ENCODE results near the gene ZDHHC1.

Gene ZDHHC1

DNA sequence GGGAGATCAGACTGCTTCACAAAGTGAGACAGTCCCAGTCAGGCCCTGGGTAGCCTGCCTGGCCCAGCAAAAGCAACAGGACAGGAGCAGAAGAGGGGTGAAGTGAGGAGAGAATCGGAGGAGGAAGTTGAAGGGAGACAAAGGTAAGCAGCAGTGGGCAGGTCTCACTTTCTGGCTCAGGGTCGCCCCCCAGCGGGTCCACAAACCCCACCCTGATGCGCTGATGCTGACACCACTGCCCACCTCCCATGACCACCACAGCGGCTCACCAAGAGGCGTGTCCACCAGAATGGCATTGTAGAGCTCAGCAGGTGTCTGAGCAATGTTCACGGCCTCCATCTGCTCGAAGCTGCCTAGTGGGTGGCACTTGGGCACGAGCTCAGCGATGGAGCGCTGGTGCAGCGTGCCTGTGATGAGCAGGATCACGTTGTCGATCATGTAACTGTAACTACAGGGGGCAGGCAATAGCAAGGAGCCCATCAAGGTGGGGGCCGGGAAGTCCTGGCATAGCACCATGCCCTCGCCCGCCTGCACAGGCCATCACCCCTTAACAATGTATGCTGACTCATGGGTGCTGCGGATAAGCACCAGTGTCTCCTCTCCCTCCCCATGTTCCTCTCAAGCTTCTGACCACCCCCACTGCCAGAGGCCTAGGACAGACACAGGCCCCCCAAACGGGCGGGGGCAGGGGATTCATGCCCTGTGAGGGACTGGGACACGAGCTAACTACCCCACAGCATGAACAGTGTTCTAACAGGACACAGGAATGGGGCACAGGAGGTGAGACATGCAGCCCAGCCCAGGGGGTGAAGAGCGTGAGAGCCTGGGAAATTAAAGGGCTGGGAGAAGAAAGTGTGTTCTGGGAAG is 28.2 kb upstream of the ZDHHC1 start:
- no peak for ATAC-seq
- no peak for TF ChIP-seq GLIS3 (CRISPR knock-in tag; IDR thresholded peaks at IDR 0.05)
- TF ChIP-seq, protein P1, sequence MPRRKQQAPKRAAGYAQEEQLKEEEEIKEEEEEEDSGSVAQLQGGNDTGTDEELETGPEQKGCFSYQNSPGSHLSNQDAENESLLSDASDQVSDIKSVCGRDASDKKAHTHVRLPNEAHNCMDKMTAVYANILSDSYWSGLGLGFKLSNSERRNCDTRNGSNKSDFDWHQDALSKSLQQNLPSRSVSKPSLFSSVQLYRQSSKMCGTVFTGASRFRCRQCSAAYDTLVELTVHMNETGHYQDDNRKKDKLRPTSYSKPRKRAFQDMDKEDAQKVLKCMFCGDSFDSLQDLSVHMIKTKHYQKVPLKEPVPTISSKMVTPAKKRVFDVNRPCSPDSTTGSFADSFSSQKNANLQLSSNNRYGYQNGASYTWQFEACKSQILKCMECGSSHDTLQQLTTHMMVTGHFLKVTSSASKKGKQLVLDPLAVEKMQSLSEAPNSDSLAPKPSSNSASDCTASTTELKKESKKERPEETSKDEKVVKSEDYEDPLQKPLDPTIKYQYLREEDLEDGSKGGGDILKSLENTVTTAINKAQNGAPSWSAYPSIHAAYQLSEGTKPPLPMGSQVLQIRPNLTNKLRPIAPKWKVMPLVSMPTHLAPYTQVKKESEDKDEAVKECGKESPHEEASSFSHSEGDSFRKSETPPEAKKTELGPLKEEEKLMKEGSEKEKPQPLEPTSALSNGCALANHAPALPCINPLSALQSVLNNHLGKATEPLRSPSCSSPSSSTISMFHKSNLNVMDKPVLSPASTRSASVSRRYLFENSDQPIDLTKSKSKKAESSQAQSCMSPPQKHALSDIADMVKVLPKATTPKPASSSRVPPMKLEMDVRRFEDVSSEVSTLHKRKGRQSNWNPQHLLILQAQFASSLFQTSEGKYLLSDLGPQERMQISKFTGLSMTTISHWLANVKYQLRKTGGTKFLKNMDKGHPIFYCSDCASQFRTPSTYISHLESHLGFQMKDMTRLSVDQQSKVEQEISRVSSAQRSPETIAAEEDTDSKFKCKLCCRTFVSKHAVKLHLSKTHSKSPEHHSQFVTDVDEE (CRISPR knock-in tag; IDR thresholded peaks at IDR 0.05), result no peak
- TF ChIP-seq ZNF565 (CRISPR knock-in tag; conservative IDR thresholded peaks at IDR 0.05; ENCODE audit: low read depth), result no peak
- TF ChIP-seq ESRRG (CRISPR knock-in tag; IDR thresholded peaks at IDR 0.05), result no peak
- no peak for TF ChIP-seq ARNTL (CRISPR knock-in tag; IDR thresholded peaks at IDR 0.05; ENCODE audit: borderline replicate concordance, low read depth)
- TF ChIP-seq ISL1 (CRISPR knock-in tag; IDR thresholded peaks at IDR 0.05), result no peak
- no peak for TF ChIP-seq CREB5 (CRISPR knock-in tag; IDR thresholded peaks at IDR 0.05; ENCODE audit: low read depth)
- no peak for TF ChIP-seq CSDC2 (CRISPR knock-in tag; IDR thresholded peaks at IDR 0.05)

DNA sequence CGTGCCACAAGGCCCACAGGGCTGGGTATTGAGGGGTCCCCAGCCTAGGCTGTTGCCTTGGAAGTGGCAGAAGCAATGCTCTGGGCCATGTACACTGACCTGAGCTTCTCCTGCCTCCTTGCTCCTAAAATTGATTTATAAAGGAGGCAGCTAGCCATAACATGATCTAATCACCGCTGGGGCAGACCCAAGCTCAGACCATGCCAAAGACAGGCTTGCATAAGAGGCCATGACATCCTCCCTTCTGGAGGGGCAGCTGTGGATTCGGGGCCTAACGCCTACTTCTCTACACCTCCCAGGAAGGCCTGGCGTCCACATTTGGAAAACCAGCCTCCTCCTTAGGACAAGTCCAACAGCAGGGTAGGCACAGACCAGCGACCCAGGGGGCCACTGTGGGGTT is 27.0 kb upstream of the ZDHHC1 start:
- TF ChIP-seq BACH2 (CRISPR knock-in tag; IDR thresholded peaks at IDR 0.05; ENCODE audit: borderline replicate concordance) (no peak), ZFP30 (CRISPR knock-in tag; IDR thresholded peaks at IDR 0.05) (no peak), ZNF565 (CRISPR knock-in tag; conservative IDR thresholded peaks at IDR 0.05; ENCODE audit: low read depth) (no peak)
- TF ChIP-seq, protein P1 (CRISPR knock-in tag; IDR thresholded peaks at IDR 0.05), result no peak
- no peak for ATAC-seq

DNA sequence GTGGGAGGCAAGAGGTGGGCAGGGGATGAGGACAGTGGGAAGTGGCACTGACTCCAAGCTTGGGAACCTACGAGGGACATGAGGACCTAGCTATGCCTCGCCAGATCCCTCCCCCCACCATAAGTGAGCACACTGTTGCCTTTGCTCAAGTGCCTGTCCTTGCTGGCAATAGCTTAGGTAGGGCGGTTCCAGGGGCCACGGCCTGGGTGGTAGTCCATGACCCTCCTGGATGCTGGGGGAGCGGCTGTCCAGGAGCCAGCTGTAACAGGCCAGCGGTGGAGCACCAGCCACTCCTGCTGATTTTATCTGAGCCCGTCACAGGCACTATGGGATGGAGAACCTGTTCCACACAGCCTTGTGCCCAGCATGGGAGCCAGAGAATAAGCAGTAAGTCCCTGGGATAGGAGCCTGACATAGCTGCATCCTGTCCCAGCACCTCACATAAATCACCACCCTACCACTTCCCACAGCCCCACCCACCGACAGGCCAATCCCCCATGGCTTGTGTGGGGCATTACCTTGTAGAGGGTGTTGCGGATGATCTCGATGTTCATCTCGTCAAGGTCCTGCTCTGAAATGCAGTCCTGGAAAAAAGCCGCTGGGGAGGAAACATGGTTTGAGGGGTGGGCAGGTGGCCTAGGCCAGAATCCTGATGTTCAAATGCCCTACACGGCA is 26.4 kb upstream of the ZDHHC1 start:
- ATAC-seq, result no peak
- no peak for TF ChIP-seq CSRNP3 (CRISPR knock-in tag; IDR thresholded peaks at IDR 0.05)
- TF ChIP-seq TOX (CRISPR knock-in tag; IDR thresholded peaks at IDR 0.05; ENCODE audit: borderline replicate concordance), result no peak
- no peak for TF ChIP-seq ZC3H10 (CRISPR knock-in tag; IDR thresholded peaks at IDR 0.05)
- TF ChIP-seq BACH2 (CRISPR knock-in tag; IDR thresholded peaks at IDR 0.05; ENCODE audit: borderline replicate concordance), result no peak
- TF ChIP-seq ARNTL (CRISPR knock-in tag; IDR thresholded peaks at IDR 0.05; ENCODE audit: borderline replicate concordance, low read depth), result no peak
- no peak for TF ChIP-seq TCF4 (CRISPR knock-in tag; IDR thresholded peaks at IDR 0.05; ENCODE audit: borderline replicate concordance)
- TF ChIP-seq ZFP3 (CRISPR knock-in tag; IDR thresholded peaks at IDR 0.05), result no peak
- TF ChIP-seq CREB5 (CRISPR knock-in tag; IDR thresholded peaks at IDR 0.05; ENCODE audit: low read depth), result no peak
- TF ChIP-seq SNAI2 (CRISPR knock-in tag; IDR thresholded peaks at IDR 0.05), result no peak
- TF ChIP-seq GLIS3 (CRISPR knock-in tag; IDR thresholded peaks at IDR 0.05), result no peak
- TF ChIP-seq, protein P1 (CRISPR knock-in tag; IDR thresholded peaks at IDR 0.05), result no peak
- TF ChIP-seq ISL1 (CRISPR knock-in tag; IDR thresholded peaks at IDR 0.05), result no peak
- no peak for TF ChIP-seq PPARA (CRISPR knock-in tag; IDR thresholded peaks at IDR 0.05; ENCODE audit: borderline replicate concordance)
- no peak for TF ChIP-seq CSDC2 (CRISPR knock-in tag; IDR thresholded peaks at IDR 0.05)
- TF ChIP-seq OSR1 (CRISPR knock-in tag; IDR thresholded peaks at IDR 0.05), result no peak
- no peak for TF ChIP-seq ZNF70 (CRISPR knock-in tag; IDR thresholded peaks at IDR 0.05)

All from SK-N-SH treated with all-trans-retinoic acid at 6 μM for 48 hours (cell line).